ENCODE measurements around the gene NAMPT. TPM values are rescaled to one million over a fixed set of nuclear protein-coding genes. Genes with fewer than 3 reads are reported as not detected.

The NAMPT gene
- total and polyA plus RNA-seq, 8 donors, result 32.6 to 425 (median 41.0) TPM

DNA sequence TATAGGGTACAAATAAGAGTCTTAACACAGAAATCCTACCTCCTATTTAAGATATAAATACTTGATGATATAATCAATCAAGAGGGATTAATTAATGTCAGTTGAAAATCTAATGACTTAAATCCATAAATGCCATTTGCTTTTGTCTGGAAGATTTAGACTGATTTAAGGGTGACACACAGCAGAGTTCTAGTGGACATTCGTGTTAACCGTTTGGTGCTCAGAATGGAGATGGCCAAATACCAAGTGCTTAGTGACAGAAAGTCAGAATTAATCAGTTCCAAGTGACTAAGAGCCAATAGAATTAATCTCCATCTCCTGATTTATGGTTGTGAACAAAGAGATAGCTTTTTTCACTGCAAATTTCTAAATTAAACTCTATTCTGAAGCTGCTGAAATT is 36.2 kb downstream of the NAMPT start:
- Histone ChIP-seq H3K4me1 (no peaks in the 10 kb centered on the region), H3K27ac (no peak overlapping the region), H3K27me3 (no peaks in the 10 kb centered on the region), H3K4me3 (no peak overlapping the region), H3K9me3 (peaks cover 0 to 10% of the 10 kb centered on the region in 2 donors), H3K36me3 (peaks cover 0 to 68% of the 10 kb centered on the region in 2 donors)
- TF ChIP-seq, protein P1, sequence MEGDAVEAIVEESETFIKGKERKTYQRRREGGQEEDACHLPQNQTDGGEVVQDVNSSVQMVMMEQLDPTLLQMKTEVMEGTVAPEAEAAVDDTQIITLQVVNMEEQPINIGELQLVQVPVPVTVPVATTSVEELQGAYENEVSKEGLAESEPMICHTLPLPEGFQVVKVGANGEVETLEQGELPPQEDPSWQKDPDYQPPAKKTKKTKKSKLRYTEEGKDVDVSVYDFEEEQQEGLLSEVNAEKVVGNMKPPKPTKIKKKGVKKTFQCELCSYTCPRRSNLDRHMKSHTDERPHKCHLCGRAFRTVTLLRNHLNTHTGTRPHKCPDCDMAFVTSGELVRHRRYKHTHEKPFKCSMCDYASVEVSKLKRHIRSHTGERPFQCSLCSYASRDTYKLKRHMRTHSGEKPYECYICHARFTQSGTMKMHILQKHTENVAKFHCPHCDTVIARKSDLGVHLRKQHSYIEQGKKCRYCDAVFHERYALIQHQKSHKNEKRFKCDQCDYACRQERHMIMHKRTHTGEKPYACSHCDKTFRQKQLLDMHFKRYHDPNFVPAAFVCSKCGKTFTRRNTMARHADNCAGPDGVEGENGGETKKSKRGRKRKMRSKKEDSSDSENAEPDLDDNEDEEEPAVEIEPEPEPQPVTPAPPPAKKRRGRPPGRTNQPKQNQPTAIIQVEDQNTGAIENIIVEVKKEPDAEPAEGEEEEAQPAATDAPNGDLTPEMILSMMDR (IDR thresholded peaks at IDR 0.05), result no peak
- intact Hi-C loops (cut with DNase I), result no loop called here
- DNase-seq (no peak), ATAC-seq (no peak)

DNA sequence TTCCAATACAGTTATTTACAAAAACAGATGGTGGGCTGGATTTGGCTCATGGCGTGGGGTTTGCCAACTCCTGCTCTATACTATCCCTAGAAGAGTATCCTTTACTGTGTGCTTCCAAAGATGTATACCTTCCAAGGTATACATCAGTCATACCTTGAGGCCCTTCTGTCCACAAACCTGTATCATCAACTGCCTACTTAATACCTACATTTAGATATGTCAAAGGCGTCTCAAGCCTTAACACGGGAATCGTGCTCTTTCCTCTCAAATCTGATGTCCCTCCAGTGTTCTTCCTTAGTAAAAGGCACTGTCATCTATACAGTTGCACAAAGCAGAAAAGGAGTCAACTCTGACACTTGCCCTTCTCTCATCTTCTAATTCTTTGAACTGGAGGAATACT is 36.9 kb downstream of the NAMPT start:
- H3K4me1 ChIP-seq, result no peaks in the 10 kb centered on the region
- intact Hi-C loops (cut with DNase I), result no loop called here
- H3K36me3 ChIP-seq, result peaks cover 0 to 60% of the 10 kb centered on the region in 2 donors
- peaks cover 0 to 10% of the 10 kb centered on the region in 2 donors for H3K9me3 ChIP-seq
- ATAC-seq (no peak), DNase-seq (no peak)
- no peaks in the 10 kb centered on the region for H3K27me3 ChIP-seq
- H3K4me3 ChIP-seq, result no peak overlapping the region
- no peak overlapping the region for H3K27ac ChIP-seq
- TF ChIP-seq, protein P1 (IDR thresholded peaks at IDR 0.05), result no peak

DNA sequence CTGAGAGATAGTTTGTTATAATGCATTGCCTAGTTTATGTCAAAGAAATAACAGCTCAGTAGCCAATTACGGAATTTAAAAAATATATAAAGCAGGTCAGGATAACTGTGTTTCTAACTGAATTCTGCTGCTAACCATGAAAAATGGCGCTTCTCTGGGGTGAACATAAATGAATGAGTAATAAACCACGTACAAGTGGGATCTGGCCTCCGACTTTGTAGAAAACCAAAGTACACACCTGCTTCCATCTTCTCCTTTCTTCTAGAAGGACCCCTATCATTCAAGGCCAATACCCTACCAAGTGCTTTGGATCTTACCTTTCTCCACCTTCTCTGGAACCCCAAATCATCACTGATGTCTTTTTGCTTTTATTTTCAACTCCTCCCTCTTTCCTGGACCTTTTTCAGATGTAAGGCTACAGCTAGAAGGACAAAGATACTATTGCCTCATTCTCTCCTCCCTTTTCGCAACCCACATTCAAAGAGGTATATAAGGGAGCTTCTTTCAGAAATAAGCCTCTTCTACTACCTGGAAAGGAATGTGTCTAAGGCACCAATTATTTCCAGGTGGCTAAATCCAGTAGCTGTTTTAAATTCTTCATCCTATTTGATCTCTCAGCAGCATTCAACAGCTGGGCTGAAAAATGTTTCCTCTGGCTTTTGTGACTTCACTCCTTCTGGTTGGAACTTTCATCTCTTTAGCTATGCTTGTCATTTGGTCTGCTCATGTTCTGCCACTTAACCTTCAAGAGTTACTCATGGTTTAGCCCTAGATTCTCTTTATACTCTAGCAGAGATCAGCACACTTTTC is 37.7 kb downstream of the NAMPT start:
- no peaks in the 10 kb centered on the region for H3K27me3 ChIP-seq
- H3K27ac ChIP-seq, result no peak overlapping the region
- peaks cover 0 to 53% of the 10 kb centered on the region in 2 donors for H3K36me3 ChIP-seq
- H3K4me1 ChIP-seq, result no peaks in the 10 kb centered on the region
- DNase-seq (no peak), ATAC-seq (no peak)
- no peak overlapping the region for H3K4me3 ChIP-seq
- peaks cover 0 to 10% of the 10 kb centered on the region in 2 donors for H3K9me3 ChIP-seq
- TF ChIP-seq, protein P1 (IDR thresholded peaks at IDR 0.05), result no peak
- intact Hi-C loops (cut with DNase I), result no loop called here

DNA sequence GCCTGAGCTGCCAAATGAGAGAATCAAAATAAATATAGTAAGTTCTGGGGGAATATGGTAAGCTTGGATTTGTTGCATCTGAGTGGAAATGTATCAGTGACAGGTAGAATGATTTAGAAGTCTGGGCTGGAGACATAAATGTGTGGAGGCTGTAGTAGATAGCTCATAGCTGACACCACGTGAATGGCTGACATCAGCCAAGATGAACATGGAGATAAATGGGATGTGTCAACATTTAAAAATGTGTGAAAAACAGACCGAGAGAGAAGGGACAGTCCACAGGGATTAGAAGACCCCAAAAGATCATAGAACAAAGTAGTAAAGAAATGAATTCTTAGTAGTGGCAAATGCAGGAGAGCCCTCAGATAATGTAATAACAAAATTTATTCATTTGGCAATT is 40.9 kb downstream of the NAMPT start:
- no peak for DNase-seq
- H3K27me3 ChIP-seq, result no peaks in the 10 kb centered on the region
- ATAC-seq, result no peak
- H3K36me3 ChIP-seq, result peaks cover 0 to 23% of the 10 kb centered on the region in 2 donors
- TF ChIP-seq, protein P1 (IDR thresholded peaks at IDR 0.05), result no peak
- H3K27ac ChIP-seq, result no peak overlapping the region
- H3K4me1 ChIP-seq, result no peaks in the 10 kb centered on the region
- intact Hi-C loops (cut with DNase I), result no loop called here
- H3K4me3 ChIP-seq, result no peak overlapping the region
- peaks cover 0 to 10% of the 10 kb centered on the region in 2 donors for H3K9me3 ChIP-seq

GRCh38 chr7:106239406-106239805 is 45.4 kb downstream of the NAMPT start:
- no peaks in the 10 kb centered on the region for H3K9me3 ChIP-seq
- no peaks in the 10 kb centered on the region for H3K4me1 ChIP-seq
- no peak for DNase-seq
- intact Hi-C loops (cut with DNase I), result no loop called here
- H3K4me3 ChIP-seq, result no peak overlapping the region
- H3K36me3 ChIP-seq, result no peaks in the 10 kb centered on the region
- no peak overlapping the region for H3K27ac ChIP-seq
- no peak for ATAC-seq
- TF ChIP-seq, protein P1 (IDR thresholded peaks at IDR 0.05), result no peak
- no peaks in the 10 kb centered on the region for H3K27me3 ChIP-seq

All from left lung (tissue), 10 donors.